Lower lobe of right lung (tissue), 2 donors: ENCODE results near the gene GRIA1. TPM values are rescaled to one million over a fixed set of nuclear protein-coding genes. Genes with fewer than 3 reads are reported as not detected.

ENCODE experiments used
- ATAC-seq, 2 donors: fragments of 200-7000 bp; cut with Tn5 transposase; one replicate each; pipeline ENCODE4 v1.9.1; 2020 to 2022; ENCODE audit warnings: mild to moderate bottlenecking in 2 of 2, moderate library complexity in 2 of 2
- DNase-seq: peaks from one replicate; pipeline ENCODE4 v3.0.0-alpha.2; 2020
- H3K27ac ChIP-seq: fragments of 200-600 bp; one replicate; pipeline ENCODE4 v1.8.0; 2022
- H3K27me3 ChIP-seq: fragments of 200-600 bp; one replicate; pipeline ENCODE4 v1.8.0; 2022; ENCODE audit warnings: low read depth
- H3K36me3 ChIP-seq: fragments of 200-600 bp; one replicate; pipeline ENCODE4 v1.8.0; 2022; ENCODE audit warnings: mild to moderate bottlenecking
- H3K4me1 ChIP-seq: fragments of 200-600 bp; one replicate; pipeline ENCODE4 v1.8.0; 2022
- H3K4me3 ChIP-seq: fragments of 200-600 bp; one replicate; pipeline ENCODE4 v1.8.0; 2022; ENCODE audit warnings: mild to moderate bottlenecking
- H3K9me3 ChIP-seq: fragments of 200-600 bp; one replicate; pipeline ENCODE4 v1.8.0; 2022
- CTCF ChIP-seq: fragments of 200-600 bp; IDR thresholded peaks from one replicate; pipeline ENCODE4 v1.8.0; 2022; ENCODE audit warnings: antibody characterized with exemption, mild to moderate bottlenecking
- intact Hi-C: fragments of 100-400 bp; cut with DNase I; formaldehyde crosslinking; loops from one replicate; pipeline ENCODE4 v1.11.0; 2022
- total RNA-seq: library from RNA; stranded (reverse); fragmentation: NEBNext Ultra II Directional; extraction: Animal tissue kit (Norgen Biotek cat#: 25700); gene quantifications from one replicate; pipeline ENCODE4 v1.2.1, GENCODE V29; 2021
- donor health status: DM: no; HTN: yes; CAD: no; lungs with severe emphysema.

Gene GRIA1
- total RNA-seq, 1 donor from 2014 or later = 10.3 TPM

GRCh38 chr5:153782589-153783361, 292.3 kb downstream of the GRIA1 start:
- no peak overlapping the region for H3K27ac ChIP-seq
- no peaks in the 10 kb centered on the region for H3K9me3 ChIP-seq
- H3K36me3 ChIP-seq = no peaks in the 10 kb centered on the region
- H3K4me1 ChIP-seq = no peaks in the 10 kb centered on the region
- ATAC-seq (no peak), DNase-seq (no peak)
- no peak for TF ChIP-seq CTCF
- intact Hi-C loops = no loop called here
- H3K4me3 ChIP-seq = no peak overlapping the region
- H3K27me3 ChIP-seq = no peaks in the 10 kb centered on the region

GRCh38 chr5:153783362-153783658, 292.8 kb downstream of the GRIA1 start:
- H3K4me3 ChIP-seq = no peak overlapping the region
- no peak for ATAC-seq
- no peaks in the 10 kb centered on the region for H3K4me1 ChIP-seq
- H3K9me3 ChIP-seq = no peaks in the 10 kb centered on the region
- TF ChIP-seq CTCF = no peak
- no peak for DNase-seq
- no peaks in the 10 kb centered on the region for H3K27me3 ChIP-seq
- H3K36me3 ChIP-seq = no peaks in the 10 kb centered on the region
- intact Hi-C loops = no loop called here
- no peak overlapping the region for H3K27ac ChIP-seq

- no peak for ATAC-seq
- no peaks in the 10 kb centered on the region for H3K27me3 ChIP-seq
- H3K36me3 ChIP-seq = no peaks in the 10 kb centered on the region
- TF ChIP-seq CTCF = no peak
- no peak for DNase-seq
- intact Hi-C loops = no loop called here
- no peak overlapping the region for H3K27ac ChIP-seq
- no peaks in the 10 kb centered on the region for H3K9me3 ChIP-seq
- no peak overlapping the region for H3K4me3 ChIP-seq
- H3K4me1 ChIP-seq = no peaks in the 10 kb centered on the region
Measured at GRCh38 chr5:153784277-153784676, 293.8 kb downstream of the GRIA1 start.

- Histone ChIP-seq H3K9me3 (no peaks in the 10 kb centered on the region), H3K4me1 (no peaks in the 10 kb centered on the region), H3K27ac (no peak overlapping the region), H3K4me3 (no peak overlapping the region), H3K27me3 (no peaks in the 10 kb centered on the region), H3K36me3 (no peaks in the 10 kb centered on the region)
- intact Hi-C loops = no loop called here
- no peak for DNase-seq
- no peak for ATAC-seq
- no peak for TF ChIP-seq CTCF
Measured at GRCh38 chr5:153791339-153791738, 300.9 kb downstream of the GRIA1 start.

GRCh38 chr5:153792305-153792704, 301.8 kb downstream of the GRIA1 start:
- H3K27me3 ChIP-seq = no peaks in the 10 kb centered on the region
- H3K9me3 ChIP-seq = no peaks in the 10 kb centered on the region
- intact Hi-C loops = no loop called here
- no peak overlapping the region for H3K4me3 ChIP-seq
- TF ChIP-seq CTCF = no peak
- peak; percentile 27 to 35 for ATAC-seq
- no peak for DNase-seq
- no peaks in the 10 kb centered on the region for H3K4me1 ChIP-seq
- no peak overlapping the region for H3K27ac ChIP-seq
- H3K36me3 ChIP-seq = no peaks in the 10 kb centered on the region
